Gastrocnemius medialis (tissue), 4 donors: Measurements from ENCODE around the gene ZNF135. TPM values are rescaled to one million over a fixed set of nuclear protein-coding genes. Genes with fewer than 3 reads are reported as not detected.
A peak's percentile ranks its signal among the peaks of the same experiment; 100 is the strongest.

Experiments
- ATAC-seq, 2 donors: fragments of 150-250 bp; one replicate each; pipeline ENCODE4 v1.9.1; 2016
- DNase-seq, 2 donors: peaks; one replicate each; pipeline ENCODE4 v3.0.0-alpha.2; 2019
- H3K27ac ChIP-seq, 4 donors: fragments of 200-600 bp; sonication (generic); 1 replicate in 1 of 4; 2 replicates in 3 of 4; pipeline ENCODE4 v1.5.1; 2016 to 2018; ENCODE audit warnings: mild to moderate bottlenecking in 2 of 4, moderate library complexity in 1 of 4
- H3K27me3 ChIP-seq, 3 donors: fragments of 200-600 bp; sonication (generic) in 2 of 3; 1 replicate in 1 of 3; 2 replicates in 2 of 3; pipeline versions ENCODE4 v1.5.1 to v1.6.0; 2016 to 2019; ENCODE audit warnings: mild to moderate bottlenecking in 1 of 3, moderate library complexity in 1 of 3
- H3K36me3 ChIP-seq, 2 donors: fragments of 200-600 bp; sonication (generic) in 1 of 2; one replicate each; pipeline ENCODE4 v1.5.1; 2017 to 2018
- H3K4me1 ChIP-seq, 2 donors: fragments of 200-600 bp; sonication (generic) in 1 of 2; one replicate each; pipeline ENCODE4 v1.5.1; 2016 to 2017; ENCODE audit warnings: mild to moderate bottlenecking in 2 of 2
- H3K4me3 ChIP-seq, 4 donors: fragments of 200-600 bp; sonication (generic) in 3 of 4; 1 replicate in 1 of 4; 2 replicates in 3 of 4; pipeline ENCODE4 v1.5.1; 2016 to 2019; ENCODE audit warnings: mild to moderate bottlenecking in 2 of 4
- H3K9me3 ChIP-seq, 3 donors: fragments of 200-600 bp; sonication (generic) in 2 of 3; 1 replicate in 1 of 3; 2 replicates in 2 of 3; pipeline ENCODE4 v1.5.1; 2016 to 2019
- CTCF ChIP-seq, 5 experiments: fragments of 450-650 bp in 3 of 5; fragments of 200-600 bp in 2 of 5; sonication (generic) in 2 of 5; IDR thresholded peaks in 4 of 5; conservative IDR thresholded peaks in 1 of 5; 1 replicate in 4 of 5; 2 replicates in 1 of 5; pipeline ENCODE4 v1.5.1; 2016 to 2019; ENCODE audit warnings: antibody characterized with exemption in 5 of 5, mild to moderate bottlenecking in 3 of 5, moderate library complexity in 3 of 5
- POLR2A ChIP-seq, 2 donors: fragments of 450-650 bp; IDR thresholded peaks; one replicate each; pipeline ENCODE4 v1.6.1; 2017; ENCODE audit warnings: antibody characterized with exemption in 2 of 2, mild to moderate bottlenecking in 2 of 2, moderate library complexity in 2 of 2
- in situ Hi-C, 4 donors: fragments of 200-750 bp; cut with MboI; loops; one replicate each; pipeline versions ENCODE4 v1.15.0 to v1.8.0; 2017; ENCODE audit warnings: low sequenced_read_pairs in 4 of 4
- intact Hi-C: fragments of 100-400 bp; cut with DNase I; formaldehyde crosslinking; loops from one replicate; pipeline ENCODE4 v1.15.1; 2023; ENCODE audit warnings: low total_unique reads
- total RNA-seq, 4 donors: library from RNA; depleted of rRNA; stranded (reverse); fragments of >200 nt; gene quantifications; one replicate each; pipeline versions ENCODE4 v1.1.0 to v1.2.3, GENCODE V29; 2016

ZNF135 gene
- total RNA-seq, 4 donors from 2014 or later, result 0.36 to 0.73 (median 0.53) TPM

GRCh38 chr19:58097781-58098681 lies 38.9 kb downstream of the ZNF135 start, which contains the start of gene ZSCAN18:
TSS of gene ZSCAN18 (minus strand) at chr19:58098231. CDS start at chr19:58090267, 7,964 bp downstream.
- intact Hi-C loops, result loop anchor here (1.0 to 5.0 kb wide), 4 partner anchors 39 to 1706 kb away; partner anchors contain the start of genes ZNF135, ZNF274, ZNF582 and ZNF606
- peak; percentile 28 to 35 for TF ChIP-seq POLR2A (IDR thresholded peaks at IDR 0.05)
- TF ChIP-seq CTCF (IDR thresholded peaks at IDR 0.05 in 4 of 5, conservative IDR thresholded peaks at IDR 0.05 in 1 of 5), result no peak
- Histone ChIP-seq H3K27me3 (no peaks in the 10 kb centered on the region), H3K4me1 (peaks cover 5 to 9% of the 10 kb centered on the region in 2 donors), H3K4me3 (peak within 1 kb of the TSS; percentile 85 to 99 (median 98)), H3K27ac (peak within 1 kb of the TSS; percentile 83 to 89 (median 86)), H3K9me3 (peaks cover 0 to 6% (median 3%) of the 10 kb centered on the region in 3 donors), H3K36me3 (no peaks in the 10 kb centered on the region)
- in situ Hi-C loops, result no loop called here
- peak; percentile 98 to 99 for ATAC-seq
- peak; percentile 89 to 92 for DNase-seq

- in situ Hi-C loops (no loop called here), intact Hi-C loops (loop anchor here (1.0 to 5.0 kb wide), 4 partner anchors 39 to 1706 kb away; partner anchors contain the start of genes ZNF135, ZNF274, ZNF582 and ZNF606)
- Histone ChIP-seq H3K4me1 (peaks cover 5 to 9% of the 10 kb centered on the region in 2 donors), H3K27me3 (no peaks in the 10 kb centered on the region), H3K27ac (peak overlapping the region; percentile 83 to 89 (median 86)), H3K9me3 (peaks cover 0 to 6% (median 3%) of the 10 kb centered on the region in 3 donors), H3K36me3 (no peaks in the 10 kb centered on the region), H3K4me3 (peak overlapping the region; percentile 85 to 99 (median 98))
- DNase-seq, result no peak
- peak in 1 of 2 donors; percentile 16 for ATAC-seq
- TF ChIP-seq CTCF (IDR thresholded peaks at IDR 0.05 in 4 of 5, conservative IDR thresholded peaks at IDR 0.05 in 1 of 5) (no peak), POLR2A (IDR thresholded peaks at IDR 0.05) (no peak)
These were observed 39.6 kb downstream of the ZNF135 start for GRCh38 chr19:58098682-58098998.

GRCh38 chr19:58107778-58108545 lies 48.9 kb downstream of the ZNF135 start:
- DNase-seq (no peak), ATAC-seq (no peak)
- Histone ChIP-seq H3K4me1 (no peaks in the 10 kb centered on the region), H3K27me3 (no peaks in the 10 kb centered on the region), H3K9me3 (peaks cover 8 to 54% (median 24%) of the 10 kb centered on the region in 3 donors), H3K36me3 (no peaks in the 10 kb centered on the region), H3K4me3 (no peak overlapping the region), H3K27ac (no peak overlapping the region)
- intact Hi-C loops, result no loop called here
- TF ChIP-seq CTCF (IDR thresholded peaks at IDR 0.05 in 4 of 5, conservative IDR thresholded peaks at IDR 0.05 in 1 of 5), result no peak
- TF ChIP-seq POLR2A (IDR thresholded peaks at IDR 0.05), result no peak
- in situ Hi-C loops, result no loop called here

GRCh38 chr19:58108546-58108817 lies 49.4 kb downstream of the ZNF135 start:
- in situ Hi-C loops, result no loop called here

More at GRCh38 chr19:58108546-58108817, 49.4 kb downstream of the ZNF135 start:
- ATAC-seq (no peak), DNase-seq (no peak)
- Histone ChIP-seq H3K36me3 (no peaks in the 10 kb centered on the region), H3K4me1 (no peaks in the 10 kb centered on the region), H3K4me3 (no peak overlapping the region), H3K9me3 (peaks cover 8 to 54% (median 24%) of the 10 kb centered on the region in 3 donors), H3K27ac (no peak overlapping the region), H3K27me3 (no peaks in the 10 kb centered on the region)
- intact Hi-C loops, result no loop called here
- no peak for TF ChIP-seq POLR2A (IDR thresholded peaks at IDR 0.05)
- no peak for TF ChIP-seq CTCF (IDR thresholded peaks at IDR 0.05 in 4 of 5, conservative IDR thresholded peaks at IDR 0.05 in 1 of 5)
